IPS-NIHi7 (cell line): ENCODE measurements around the gene PLEKHG3.

ENCODE experiments used
- DNase-seq: peaks from one replicate; pipeline ENCODE4 v3.0.0; 2012; ENCODE audit warnings: mixed read lengths; ENCODE audit errors: extremely low spot score

Gene PLEKHG3

DNA sequence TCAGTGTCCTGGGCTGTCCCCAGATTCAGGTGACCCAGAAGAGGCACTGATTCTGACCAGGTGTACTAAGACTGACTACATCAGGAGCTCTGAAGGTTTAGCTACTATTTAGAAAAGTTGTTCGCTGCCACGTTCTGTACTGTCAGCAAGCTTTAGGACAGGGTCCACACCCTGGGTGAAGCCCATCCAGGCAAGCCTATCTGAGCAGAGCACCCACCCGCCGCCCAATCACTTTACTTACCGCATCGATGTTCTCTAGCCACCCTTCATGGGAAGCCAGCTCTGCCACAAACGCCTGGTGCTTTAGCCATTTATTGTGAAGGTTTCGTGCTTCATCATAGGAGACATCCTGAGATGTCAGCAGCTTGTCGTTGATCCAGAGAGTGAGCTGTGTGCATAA lies 79.8 kb downstream of the PLEKHG3 start:
- no peak for DNase-seq

DNA sequence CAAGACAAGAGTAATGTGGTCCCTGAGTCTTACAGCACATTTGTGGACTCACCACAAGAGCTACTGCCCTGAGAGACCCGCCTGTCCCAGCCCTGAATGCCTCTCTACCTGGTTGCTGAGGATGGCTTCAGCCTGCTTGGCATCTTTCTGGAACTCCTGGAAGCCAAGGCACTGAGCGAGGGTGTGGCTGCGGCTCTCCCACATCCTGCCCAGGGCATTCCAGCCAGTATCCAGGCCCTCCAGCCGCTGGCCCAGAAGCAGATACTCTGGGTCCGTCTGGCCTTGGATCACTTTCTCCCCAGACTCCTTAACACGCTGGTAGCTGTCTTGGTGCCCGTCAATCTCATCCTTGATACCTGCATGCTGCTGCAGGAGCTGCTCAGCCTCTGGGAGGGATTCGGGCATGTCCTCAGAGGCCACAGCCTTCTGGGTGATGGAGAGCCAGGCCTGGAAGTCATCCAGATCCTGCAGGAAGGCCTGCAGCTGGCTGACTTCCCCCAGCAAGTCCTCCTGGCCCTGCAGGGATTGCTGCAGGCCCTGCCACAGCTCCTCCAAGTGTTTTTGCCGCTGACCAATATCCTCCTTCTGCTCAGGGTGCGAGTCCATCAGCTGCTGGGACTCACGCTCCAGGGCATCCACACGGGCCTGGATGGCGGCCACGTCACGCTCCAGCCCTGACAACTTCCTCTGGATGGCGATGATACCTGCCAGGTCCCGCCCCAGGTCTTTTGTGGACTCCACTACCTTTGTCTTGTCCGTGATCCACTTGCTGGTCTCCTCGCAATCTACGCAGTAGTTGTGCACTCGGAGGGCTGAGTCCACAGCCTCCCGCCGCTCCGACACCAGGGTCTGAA lies 82.3 kb downstream of the PLEKHG3 start:
- DNase-seq: no peak

DNA sequence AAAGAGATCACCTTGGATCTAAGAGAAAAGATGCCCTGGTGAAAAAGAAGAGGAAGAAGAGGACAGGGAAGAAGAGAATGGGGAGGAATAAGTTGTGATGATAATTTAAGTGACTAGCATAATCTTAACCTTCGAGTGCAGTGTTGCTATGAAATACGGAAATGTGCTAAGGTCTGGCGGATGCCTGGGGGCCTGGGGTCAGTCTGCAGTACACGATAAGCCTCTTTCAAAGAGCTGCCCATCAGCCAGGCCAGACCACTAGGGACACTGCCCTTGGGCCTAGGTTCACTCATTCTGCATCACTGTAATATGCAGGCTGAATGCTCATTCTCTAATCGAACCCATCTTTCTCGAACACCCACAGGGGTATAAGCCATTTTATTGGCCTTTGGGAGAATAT lies 83.4 kb downstream of the PLEKHG3 start:
- DNase-seq: no peak

DNA sequence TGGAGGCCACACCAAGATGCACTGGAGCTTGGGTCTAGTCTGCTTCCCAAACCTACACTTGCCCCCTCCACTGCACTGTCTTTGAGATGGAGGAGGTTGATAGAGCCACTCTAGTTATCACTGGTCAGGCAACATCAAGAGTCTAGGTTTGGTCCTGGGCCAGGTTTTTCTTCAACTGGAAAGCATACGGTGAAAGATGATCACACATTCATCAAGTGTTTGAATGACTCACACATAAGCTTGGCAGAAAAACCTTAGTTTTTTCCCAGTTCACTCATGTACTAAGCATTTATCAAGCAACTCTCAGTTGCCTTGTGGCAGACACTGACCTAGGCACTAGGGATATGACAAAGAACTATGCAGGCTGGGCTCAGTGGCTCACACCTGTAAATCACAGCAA lies 84.5 kb downstream of the PLEKHG3 start:
- DNase-seq: no peak

DNA sequence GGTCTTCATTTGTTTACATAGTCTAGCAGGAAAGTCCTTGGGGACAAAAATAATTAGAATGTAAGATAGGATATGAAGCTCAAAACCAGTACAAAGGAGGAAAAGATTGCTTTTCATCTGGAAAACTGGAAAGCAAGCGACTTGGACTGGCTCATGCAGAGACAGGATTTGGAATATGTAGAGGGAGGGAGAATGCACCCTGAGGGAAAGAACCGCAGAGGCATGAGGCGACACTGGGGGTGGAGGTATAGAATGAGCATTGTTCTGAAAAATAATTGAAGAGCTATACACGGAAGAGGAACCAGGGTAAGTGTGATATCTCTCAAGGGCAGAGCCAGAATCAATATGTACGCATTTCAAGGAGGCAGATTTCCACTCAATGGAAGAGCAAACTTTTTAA lies 85.5 kb downstream of the PLEKHG3 start:
- DNase-seq: no peak

DNA sequence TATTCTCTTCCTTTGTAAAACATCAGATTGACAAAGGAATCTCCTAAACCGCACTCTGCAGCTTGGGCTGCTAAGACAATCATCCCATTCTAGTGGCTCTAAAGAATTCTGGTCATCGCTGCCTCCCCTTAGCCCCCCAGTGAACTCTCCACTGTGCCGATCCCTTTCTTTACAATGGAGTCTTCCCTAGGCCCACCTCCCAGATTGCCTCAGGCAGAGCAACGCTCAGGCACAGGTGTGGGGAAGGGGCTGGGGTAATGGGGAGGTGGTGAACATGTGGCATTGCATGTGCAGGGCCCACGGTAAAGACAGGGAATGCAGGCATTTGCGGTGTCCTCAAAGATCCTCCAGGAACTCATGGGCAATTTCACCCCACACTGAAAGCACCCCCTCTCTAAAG lies 86.3 kb downstream of the PLEKHG3 start:
- no peak for DNase-seq

DNA sequence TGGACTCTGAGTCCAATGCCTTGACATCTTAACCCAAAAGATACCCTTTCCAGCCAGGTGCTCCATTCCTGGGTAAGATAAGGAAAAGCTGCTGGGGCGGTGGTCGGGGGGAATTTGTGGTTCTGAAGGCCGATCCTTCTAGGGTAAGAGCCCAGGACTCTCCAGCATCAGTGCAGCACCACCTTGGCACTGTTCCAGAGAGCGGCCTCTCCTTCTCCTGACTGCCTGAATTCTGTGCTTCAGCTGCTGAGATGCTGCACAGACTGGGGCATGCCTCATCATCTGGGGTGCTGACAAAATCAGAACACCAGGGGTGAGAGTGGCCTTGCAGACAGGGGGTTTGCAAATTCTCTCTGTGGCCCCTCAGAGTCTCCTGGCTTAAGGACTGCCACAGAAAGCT lies 88.0 kb downstream of the PLEKHG3 start:
- DNase-seq: no peak

DNA sequence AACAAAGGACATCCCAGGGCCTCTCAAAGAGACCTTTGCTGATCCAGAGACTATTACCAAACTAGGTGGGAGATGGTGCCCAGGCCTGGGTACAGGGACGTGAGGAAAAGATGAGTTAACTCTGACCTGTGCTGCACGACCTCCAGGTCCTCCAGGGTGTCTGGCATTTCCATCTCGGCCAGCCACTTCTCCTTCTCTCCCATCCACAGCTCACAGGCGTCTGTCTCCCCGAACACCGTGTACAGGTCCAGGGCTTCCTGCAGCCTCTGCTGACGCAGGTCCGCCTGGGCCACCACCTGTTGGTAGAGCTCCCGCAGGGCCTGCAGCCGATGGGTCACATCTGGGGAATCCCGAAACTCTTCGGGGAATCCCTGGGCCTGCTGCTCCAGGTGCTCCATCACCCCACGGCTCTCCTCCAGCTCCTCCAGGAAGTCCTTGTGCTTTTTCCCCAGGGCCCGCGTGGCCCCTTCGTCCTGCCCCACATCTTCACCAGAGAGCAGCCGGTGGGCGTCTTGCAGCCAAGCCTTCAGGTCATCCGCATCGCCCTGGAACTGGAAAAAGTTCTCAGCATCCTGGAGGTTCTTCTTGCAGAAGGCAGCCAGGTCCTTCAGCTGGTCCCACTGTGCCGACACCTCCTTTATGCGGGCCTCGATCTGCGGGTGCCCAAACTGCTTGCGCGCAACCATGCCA lies 88.8 kb downstream of the PLEKHG3 start:
- no peak for DNase-seq

DNA sequence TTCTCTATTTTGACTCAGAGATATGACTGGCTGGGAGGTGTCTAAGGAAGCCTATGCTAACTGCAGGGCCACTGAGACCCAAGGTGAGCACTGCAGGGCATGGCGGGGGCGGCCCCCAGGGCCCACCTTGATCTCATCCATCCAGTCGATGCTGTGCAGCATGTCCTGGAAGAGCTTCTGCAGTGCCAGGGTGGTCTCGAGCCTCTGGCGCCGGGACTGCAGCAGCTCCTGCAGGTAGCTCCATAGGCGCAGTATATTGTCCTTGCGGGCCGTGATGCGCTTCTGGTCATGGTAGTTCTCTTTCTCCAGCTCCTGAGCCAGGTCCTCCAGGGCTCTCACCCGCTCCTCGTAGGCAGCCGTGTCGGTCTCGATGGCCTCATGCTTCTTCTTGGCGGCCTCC lies 91.0 kb downstream of the PLEKHG3 start:
- DNase-seq: no peak

DNA sequence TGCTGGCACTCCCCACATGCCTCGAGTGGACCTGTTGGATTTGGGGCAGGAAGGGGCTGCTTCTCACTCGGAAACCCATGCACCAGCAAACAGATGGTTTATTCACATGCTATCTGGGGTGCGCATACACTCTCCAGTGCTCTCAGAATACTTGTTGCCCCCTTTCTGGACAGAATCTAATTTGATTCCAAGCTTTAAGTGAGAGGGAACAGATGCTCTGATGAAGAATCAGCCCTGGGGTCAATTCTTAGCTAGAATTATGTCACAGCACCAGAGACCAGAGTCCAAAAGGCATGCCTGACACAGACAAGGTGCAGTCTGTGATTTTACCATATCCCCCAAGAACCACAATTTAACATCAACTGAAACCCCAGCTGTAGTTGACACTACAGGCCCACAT lies 91.7 kb downstream of the PLEKHG3 start:
- no peak for DNase-seq

DNA sequence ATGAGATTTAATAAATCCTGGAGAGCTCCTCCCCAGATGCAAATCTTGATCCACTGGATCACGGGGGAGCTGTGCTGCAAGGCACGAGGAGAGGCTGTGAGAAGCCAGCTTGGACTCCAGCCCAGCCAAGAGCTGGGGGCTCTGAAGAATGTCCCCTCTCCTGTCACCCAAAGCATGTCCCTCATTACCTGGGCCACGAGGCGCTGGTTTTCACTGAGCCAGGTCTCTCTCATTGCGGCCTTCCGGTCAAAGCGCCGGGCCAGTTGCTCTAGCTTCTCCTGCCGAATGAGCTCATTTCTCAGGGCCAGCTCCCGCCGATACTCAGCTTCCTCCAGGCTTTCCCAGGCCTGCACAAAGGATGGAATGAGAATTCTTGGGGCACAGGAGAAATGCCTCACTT lies 92.1 kb downstream of the PLEKHG3 start:
- no peak for DNase-seq

DNA sequence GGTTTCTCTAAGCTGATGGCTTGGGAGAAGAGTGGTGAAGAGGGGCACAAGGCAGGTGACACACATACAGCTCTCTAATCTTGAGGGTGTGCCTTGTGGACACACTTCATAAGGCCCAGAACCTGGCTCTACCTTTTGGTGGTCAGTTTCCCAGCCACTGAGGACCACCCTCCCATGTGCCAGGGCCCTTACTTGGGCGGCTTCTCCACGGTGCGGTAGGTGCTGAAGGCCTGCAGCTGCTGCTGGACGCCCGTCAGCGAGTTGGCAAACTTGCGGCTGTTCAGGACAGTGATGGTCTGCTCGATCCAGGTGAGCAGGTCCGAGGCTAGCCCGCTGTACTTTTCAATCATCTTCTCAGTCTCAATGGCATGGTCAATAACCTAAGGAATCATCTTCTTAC lies 95.3 kb downstream of the PLEKHG3 start:
- no peak for DNase-seq
